Loucy (cell line): ENCODE data around the gene CLEC9A.

Experiments used
- H2AFZ ChIP-seq: fragments of 200-600 bp; sonication (generic); 2 replicates; pipeline ENCODE4 v1.6.0; 2016; ENCODE audit warnings: antibody characterized with exemption, mild to moderate bottlenecking, low read length, moderate library complexity
- H3F3A ChIP-seq: fragments of 200-600 bp; 2 replicates; pipeline ENCODE4 v1.6.0; 2016; ENCODE audit warnings: antibody characterized with exemption, low read depth, mild to moderate bottlenecking
- H3K27me3 ChIP-seq: fragments of 200-600 bp; sonication (generic); 2 replicates; pipeline ENCODE4 v1.6.1; 2014; ENCODE audit warnings: low read length, mild to moderate bottlenecking; ENCODE audit not compliant: insufficient read depth, poor library complexity, severe bottlenecking
- H3K36me3 ChIP-seq: fragments of 200-600 bp; sonication (generic); 2 replicates; pipeline ENCODE4 v1.6.1; 2016; ENCODE audit warnings: low read length; ENCODE audit not compliant: insufficient read depth
- H3K4me1 ChIP-seq: fragments of 200-600 bp; sonication (generic); 2 replicates; pipeline ENCODE4 v1.5.1; 2014; ENCODE audit warnings: low read length, mild to moderate bottlenecking; ENCODE audit not compliant: insufficient read depth, poor library complexity, severe bottlenecking
- H3K4me2 ChIP-seq: fragments of 200-600 bp; sonication (generic); 2 replicates; pipeline ENCODE4 v1.6.0; 2014; ENCODE audit warnings: antibody characterized with exemption, low read length, low read depth, mild to moderate bottlenecking; ENCODE audit not compliant: poor library complexity, severe bottlenecking
- H3K4me3 ChIP-seq: fragments of 200-600 bp; sonication (generic); 2 replicates; pipeline ENCODE4 v1.5.1; 2014; ENCODE audit warnings: low read length, mild to moderate bottlenecking, mixed read lengths; ENCODE audit not compliant: poor library complexity, severe bottlenecking
- H3K79me2 ChIP-seq: fragments of 200-600 bp; sonication (generic); 2 replicates; pipeline ENCODE4 v1.6.1; 2014; ENCODE audit warnings: low read length; ENCODE audit not compliant: insufficient read depth
- H3K9ac ChIP-seq: fragments of 200-600 bp; sonication (generic); 2 replicates; pipeline ENCODE4 v1.6.0; 2014; ENCODE audit warnings: mild to moderate bottlenecking, low read depth, low read length, moderate library complexity; ENCODE audit not compliant: poor library complexity, severe bottlenecking
- H3K9me2 ChIP-seq: fragments of 200-600 bp; sonication (generic); replicated peaks from 2 replicates; pipeline ENCODE4 v1.6.1; 2016; ENCODE audit warnings: low read depth, low read length, mixed read lengths
- H3K9me3 ChIP-seq: fragments of 200-600 bp; sonication (generic); 2 replicates; pipeline ENCODE4 v1.6.1; 2014; ENCODE audit warnings: mild to moderate bottlenecking, antibody characterized with exemption, low read length, low read depth; ENCODE audit not compliant: insufficient read depth
- H4K20me1 ChIP-seq: fragments of 200-600 bp; sonication (generic); 2 replicates; pipeline ENCODE4 v1.6.0; 2014; ENCODE audit warnings: antibody characterized with exemption, low read length, mild to moderate bottlenecking; ENCODE audit not compliant: insufficient read depth, poor library complexity, severe bottlenecking
- EZH2phosphoT487 ChIP-seq: fragments of 200-600 bp; IDR thresholded peaks from 2 replicates; pipeline ENCODE4 v1.6.1; 2018; ENCODE audit warnings: antibody characterized with exemption, mild to moderate bottlenecking, moderate library complexity, borderline replicate concordance
- TF ChIP-seq, protein P1 (sequence below): fragments of 200-600 bp; sonication (generic); conservative IDR thresholded peaks from 2 replicates; pipeline ENCODE4 v1.5.1; 2014; ENCODE audit warnings: mild to moderate bottlenecking, antibody characterized with exemption, low read length

CLEC9A gene

DNA sequence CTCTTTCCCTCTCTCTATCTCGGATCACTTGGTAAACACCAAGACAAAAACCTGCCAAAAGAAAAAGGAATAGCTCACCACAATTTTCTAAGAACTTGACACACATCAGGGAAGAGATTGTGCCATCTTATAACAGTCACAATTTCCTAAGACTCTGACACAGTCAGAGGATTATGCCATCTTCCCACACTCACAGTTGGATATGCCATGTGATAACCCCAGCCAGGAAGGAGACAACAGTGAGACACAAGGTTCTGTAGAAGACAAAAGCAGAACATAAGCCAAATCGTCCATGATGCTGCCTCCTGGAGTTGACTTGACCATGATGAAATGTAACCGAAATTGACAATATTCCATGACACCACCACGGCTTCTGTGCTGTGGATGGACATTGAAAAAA is 2.8 kb upstream of the CLEC9A start:
- no peak overlapping the region for H3K4me2 ChIP-seq
- H2AFZ ChIP-seq: no peak overlapping the region
- H3K9me3 ChIP-seq: no peaks in the 10 kb centered on the region
- no peaks in the 10 kb centered on the region for H3K79me2 ChIP-seq
- H3K4me3 ChIP-seq: no peak overlapping the region
- H3K36me3 ChIP-seq: no peaks in the 10 kb centered on the region
- no peaks in the 10 kb centered on the region for H3F3A ChIP-seq
- no peak overlapping the region for H3K9ac ChIP-seq
- H3K9me2 ChIP-seq: no peaks in the 10 kb centered on the region
- TF ChIP-seq, protein P1, sequence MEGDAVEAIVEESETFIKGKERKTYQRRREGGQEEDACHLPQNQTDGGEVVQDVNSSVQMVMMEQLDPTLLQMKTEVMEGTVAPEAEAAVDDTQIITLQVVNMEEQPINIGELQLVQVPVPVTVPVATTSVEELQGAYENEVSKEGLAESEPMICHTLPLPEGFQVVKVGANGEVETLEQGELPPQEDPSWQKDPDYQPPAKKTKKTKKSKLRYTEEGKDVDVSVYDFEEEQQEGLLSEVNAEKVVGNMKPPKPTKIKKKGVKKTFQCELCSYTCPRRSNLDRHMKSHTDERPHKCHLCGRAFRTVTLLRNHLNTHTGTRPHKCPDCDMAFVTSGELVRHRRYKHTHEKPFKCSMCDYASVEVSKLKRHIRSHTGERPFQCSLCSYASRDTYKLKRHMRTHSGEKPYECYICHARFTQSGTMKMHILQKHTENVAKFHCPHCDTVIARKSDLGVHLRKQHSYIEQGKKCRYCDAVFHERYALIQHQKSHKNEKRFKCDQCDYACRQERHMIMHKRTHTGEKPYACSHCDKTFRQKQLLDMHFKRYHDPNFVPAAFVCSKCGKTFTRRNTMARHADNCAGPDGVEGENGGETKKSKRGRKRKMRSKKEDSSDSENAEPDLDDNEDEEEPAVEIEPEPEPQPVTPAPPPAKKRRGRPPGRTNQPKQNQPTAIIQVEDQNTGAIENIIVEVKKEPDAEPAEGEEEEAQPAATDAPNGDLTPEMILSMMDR: no peak
- TF ChIP-seq EZH2phosphoT487: no peak
- H3K27me3 ChIP-seq: no peaks in the 10 kb centered on the region
- no peaks in the 10 kb centered on the region for H4K20me1 ChIP-seq
- H3K4me1 ChIP-seq: no peaks in the 10 kb centered on the region

GRCh38 chr12:10031321-10031720 is 839 bp downstream of the CLEC9A start:
- H3K36me3 ChIP-seq: no peaks in the 10 kb centered on the region
- no peak overlapping the region for H3K4me2 ChIP-seq
- H3K27me3 ChIP-seq: no peaks in the 10 kb centered on the region
- H3K4me3 ChIP-seq: no peak overlapping the region
- H3K9me3 ChIP-seq: no peaks in the 10 kb centered on the region
- no peaks in the 10 kb centered on the region for H4K20me1 ChIP-seq
- H3K9ac ChIP-seq: no peak overlapping the region
- H2AFZ ChIP-seq: no peak overlapping the region
- TF ChIP-seq, protein P1: no peak
- TF ChIP-seq EZH2phosphoT487: no peak
- H3K79me2 ChIP-seq: no peaks in the 10 kb centered on the region
- H3F3A ChIP-seq: no peaks in the 10 kb centered on the region
- no peaks in the 10 kb centered on the region for H3K9me2 ChIP-seq
- H3K4me1 ChIP-seq: no peaks in the 10 kb centered on the region

DNA sequence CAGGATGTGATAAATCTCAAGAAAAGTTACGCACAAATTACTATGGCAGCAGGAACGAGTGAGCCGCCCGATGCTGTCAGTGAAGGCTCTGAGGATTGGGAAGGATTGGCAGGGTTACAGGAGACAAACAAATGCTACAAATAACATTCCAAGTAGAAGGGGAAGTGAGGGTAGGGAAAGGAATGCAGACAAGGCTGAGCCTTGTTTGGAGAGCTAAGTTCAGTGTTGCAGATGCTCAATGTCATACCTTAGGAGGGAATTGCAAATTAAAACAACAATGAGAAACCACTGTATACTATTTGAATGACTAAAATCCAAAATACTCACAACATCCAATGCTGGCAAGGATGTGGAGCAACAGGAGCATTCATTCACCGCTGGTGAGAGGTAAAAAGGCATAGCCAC is 1.3 kb downstream of the CLEC9A start:
- no peak for TF ChIP-seq EZH2phosphoT487
- TF ChIP-seq, protein P1: no peak
- H3K9ac ChIP-seq: no peak overlapping the region
- no peaks in the 10 kb centered on the region for H3K9me3 ChIP-seq
- no peak overlapping the region for H2AFZ ChIP-seq
- H3K4me2 ChIP-seq: no peak overlapping the region
- H3K4me1 ChIP-seq: no peaks in the 10 kb centered on the region
- no peaks in the 10 kb centered on the region for H3K9me2 ChIP-seq
- H3K79me2 ChIP-seq: no peaks in the 10 kb centered on the region
- H4K20me1 ChIP-seq: no peaks in the 10 kb centered on the region
- H3K36me3 ChIP-seq: no peaks in the 10 kb centered on the region
- no peaks in the 10 kb centered on the region for H3F3A ChIP-seq
- H3K4me3 ChIP-seq: no peak overlapping the region
- H3K27me3 ChIP-seq: no peaks in the 10 kb centered on the region
